Measurements from ENCODE around the gene ILK.

- TF ChIP-seq CTCF (conservative IDR thresholded peaks at IDR 0.05; ENCODE audit: low read depth, low read length) (no peak), EZH2 (IDR thresholded peaks at IDR 0.05; ENCODE audit: borderline replicate concordance, low read depth, low read length, poor library complexity, severe bottlenecking) (no peak)
Measured at GRCh38 chr11:6608726-6609501, 5.3 kb downstream of the ILK start.
